HepG2 (cell line): Measurements from ENCODE around the gene PPP2R5B. TPM values are rescaled to one million over a fixed set of nuclear protein-coding genes. Genes with fewer than 3 reads are reported as not detected.
A peak's percentile ranks its signal among the peaks of the same experiment; 100 is the strongest.

Source experiments
- ARNT ChIP-seq: fragments of 450-650 bp; IDR thresholded peaks from 2 replicates; pipeline ENCODE4 v1.6.1; 2017
- ARNT2 ChIP-seq: sonication (generic); formaldehyde crosslinking; IDR thresholded peaks from 2 replicates; pipeline ENCODE4 v1.8.0; 2022; ENCODE audit warnings: mild to moderate bottlenecking, low read depth, missing genetic modification reagents, moderate library complexity
- HNF1A ChIP-seq, 2 experiments: sonication (generic) in 1 of 2; formaldehyde crosslinking in 1 of 2; IDR thresholded peaks; 2 replicates each; pipeline versions ENCODE4 v1.4.0 to v1.6.1; 2016 to 2020; ENCODE audit warnings: borderline replicate concordance in 1 of 2, low read depth in 1 of 2, mild to moderate bottlenecking in 1 of 2, missing genetic modification reagents in 1 of 2
- MIER2 ChIP-seq: IDR thresholded peaks from 2 replicates; pipeline ENCODE4 v1.6.1; 2016; ENCODE audit warnings: missing biosample characterization, missing genetic modification reagents
- MYNN ChIP-seq: sonication (generic); formaldehyde crosslinking; IDR thresholded peaks from 2 replicates; pipeline ENCODE4 v1.4.0; 2020; ENCODE audit warnings: mild to moderate bottlenecking, low read depth, missing genetic modification reagents
- PATZ1 ChIP-seq: sonication (generic); formaldehyde crosslinking; IDR thresholded peaks from 2 replicates; pipeline ENCODE4 v1.4.0; 2020; ENCODE audit warnings: missing genetic modification reagents
- PRDM10 ChIP-seq: sonication (generic); formaldehyde crosslinking; IDR thresholded peaks from 2 replicates; pipeline ENCODE4 v1.4.0; 2020; ENCODE audit warnings: low read depth, missing genetic modification reagents
- SIX4 ChIP-seq: sonication (generic); formaldehyde crosslinking; IDR thresholded peaks from 2 replicates; pipeline ENCODE4 v1.4.0; 2020; ENCODE audit warnings: missing genetic modification reagents
- ZBTB3 ChIP-seq: sonication (generic); formaldehyde crosslinking; IDR thresholded peaks from 2 replicates; pipeline ENCODE4 v1.4.0; 2020; ENCODE audit warnings: low read depth, mild to moderate bottlenecking, moderate library complexity, missing genetic modification reagents, borderline replicate concordance
- ZNF547 ChIP-seq: sonication (generic); formaldehyde crosslinking; IDR thresholded peaks from 2 replicates; pipeline ENCODE4 v1.5.1; 2020; ENCODE audit warnings: mild to moderate bottlenecking, missing genetic modification reagents
- ZNF615 ChIP-seq: sonication (generic); formaldehyde crosslinking; IDR thresholded peaks from 2 replicates; pipeline ENCODE4 v1.5.0; 2020; ENCODE audit warnings: mild to moderate bottlenecking, missing genetic modification reagents, borderline replicate concordance
- ZNF784 ChIP-seq: sonication (generic); formaldehyde crosslinking; IDR thresholded peaks from 2 replicates; pipeline ENCODE4 v1.5.1; 2020; ENCODE audit warnings: missing genetic modification reagents, mild to moderate bottlenecking, borderline replicate concordance
- ZUFSP ChIP-seq: sonication (generic); formaldehyde crosslinking; IDR thresholded peaks from 2 replicates; pipeline ENCODE4 v1.9.0; 2021; ENCODE audit warnings: missing genetic modification reagents, mild to moderate bottlenecking, borderline replicate concordance
- polyA plus RNA-seq, 8 experiments: library from polyadenylated mRNA; depleted of rRNA in 3 of 8; stranded (reverse) in 7 of 8; unstranded in 1 of 8; fragments of >200 nt; fragmentation: Illumina TruSeq in 4 of 8; extraction: Trizol in 4 of 8; gene quantifications; 2 replicates each; pipeline versions ENCODE4 v1.2.1 to v1.2.3, GENCODE V29; 2011 to 2016; ENCODE audit warnings: low read depth in 4 of 8, missing spikeins in 1 of 8, mixed read lengths in 1 of 8; ENCODE audit not compliant: insufficient read depth in 1 of 8
- total RNA-seq, 5 experiments: library from RNA; depleted of rRNA; stranded (reverse); fragments of >200 nt; fragmentation: Illumina TruSeq; extraction: Trizol; gene quantifications; 2 replicates each; pipeline ENCODE4 v1.2.3, GENCODE V29; 2016; ENCODE audit warnings: low read depth in 1 of 5

PPP2R5B gene
- total and polyA plus RNA-seq, 2 of the 13 experiments (the other 11 are each of a cell fraction or from before 2014, with no cell fraction given): 2.3 to 8.3 TPM

GRCh38 chr11:64923944-64924909, at the start of gene PPP2R5B (continued):
- TF ChIP-seq MIER2 (CRISPR knock-in tag) (no peak), ZBTB3 (CRISPR knock-in tag) (no peak), SIX4 (CRISPR knock-in tag) (no peak), HNF1A (IDR thresholded peaks at IDR 0.05; ENCODE audit: low read depth) (no peak), HNF1A (CRISPR knock-in tag; IDR thresholded peaks at IDR 0.05; ENCODE audit: borderline replicate concordance) (peak; percentile 16; the same call in 1 of the 2 replicates), ZNF615 (CRISPR knock-in tag) (no peak), PRDM10 (CRISPR knock-in tag) (peak; percentile 75), ARNT2 (CRISPR knock-in tag) (no peak; the same call in 1 of the 2 replicates), ZNF784 (CRISPR knock-in tag) (0 out of 2 replicates have a peak, but pooled peaks have one; percentile 26), ARNT (no peak), MYNN (no peak), ZNF547 (CRISPR knock-in tag) (peak; percentile 79), ZUFSP (no peak), PATZ1 (peak; percentile 98)
